Measurements from ENCODE around the gene PTPRM. TPM values are rescaled to one million over a fixed set of nuclear protein-coding genes. Genes with fewer than 3 reads are reported as not detected.

The PTPRM gene
- total and polyA plus RNA-seq, 2 of the 8 experiments (the other 6 are each of a cell fraction or from before 2014, with no cell fraction given) = 4.1 to 7.0 TPM

- TF ChIP-seq USF2 (IDR thresholded peaks at IDR 0.05; ENCODE audit: low read length) (no peak), KDM4A (IDR thresholded peaks at IDR 0.05; ENCODE audit: low read depth, low read length, severe bottlenecking) (no peak), TAF1 (IDR thresholded peaks at IDR 0.05; ENCODE audit: low read depth, low read length) (no peak)
Observed at GRCh38 chr18:7815787-7816186, 248.7 kb downstream of the PTPRM start (continued).
